Fibroblast of the aortic adventitia (primary cell): ENCODE measurements around the gene NXN. TPM values are rescaled to one million over a fixed set of nuclear protein-coding genes. Genes with fewer than 3 reads are reported as not detected.

Experiments used
- DNase-seq: peaks from one replicate; pipeline ENCODE4 v3.0.0-alpha.2; 2010; ENCODE audit warnings: low read depth
- H3K4me3 ChIP-seq: 2 replicates; pipeline ENCODE4 v1.5.1; 2011; ENCODE audit warnings: low read depth, mild to moderate bottlenecking, control low read depth, low read length, moderate library complexity
- total RNA-seq: library from RNA; depleted of rRNA; stranded (reverse); fragments of >200 nt; gene quantifications from 2 replicates; pipeline ENCODE4 v1.2.3, GENCODE V29; 2012; ENCODE audit warnings: low replicate concordance
- TF ChIP-seq, protein P1 (sequence below): IDR thresholded peaks from 2 replicates; pipeline ENCODE4 v1.5.1; 2011; ENCODE audit warnings: mild to moderate bottlenecking, low read length, control low read depth, inconsistent platforms; ENCODE audit not compliant: insufficient read depth

The NXN gene
- total RNA-seq, 1 donor = 18.1 TPM

- DNase-seq = no peak
- TF ChIP-seq, protein P1, sequence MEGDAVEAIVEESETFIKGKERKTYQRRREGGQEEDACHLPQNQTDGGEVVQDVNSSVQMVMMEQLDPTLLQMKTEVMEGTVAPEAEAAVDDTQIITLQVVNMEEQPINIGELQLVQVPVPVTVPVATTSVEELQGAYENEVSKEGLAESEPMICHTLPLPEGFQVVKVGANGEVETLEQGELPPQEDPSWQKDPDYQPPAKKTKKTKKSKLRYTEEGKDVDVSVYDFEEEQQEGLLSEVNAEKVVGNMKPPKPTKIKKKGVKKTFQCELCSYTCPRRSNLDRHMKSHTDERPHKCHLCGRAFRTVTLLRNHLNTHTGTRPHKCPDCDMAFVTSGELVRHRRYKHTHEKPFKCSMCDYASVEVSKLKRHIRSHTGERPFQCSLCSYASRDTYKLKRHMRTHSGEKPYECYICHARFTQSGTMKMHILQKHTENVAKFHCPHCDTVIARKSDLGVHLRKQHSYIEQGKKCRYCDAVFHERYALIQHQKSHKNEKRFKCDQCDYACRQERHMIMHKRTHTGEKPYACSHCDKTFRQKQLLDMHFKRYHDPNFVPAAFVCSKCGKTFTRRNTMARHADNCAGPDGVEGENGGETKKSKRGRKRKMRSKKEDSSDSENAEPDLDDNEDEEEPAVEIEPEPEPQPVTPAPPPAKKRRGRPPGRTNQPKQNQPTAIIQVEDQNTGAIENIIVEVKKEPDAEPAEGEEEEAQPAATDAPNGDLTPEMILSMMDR = no peak
Measured at GRCh38 chr17:798246-798645, 181.3 kb downstream of the NXN start.

DNA sequence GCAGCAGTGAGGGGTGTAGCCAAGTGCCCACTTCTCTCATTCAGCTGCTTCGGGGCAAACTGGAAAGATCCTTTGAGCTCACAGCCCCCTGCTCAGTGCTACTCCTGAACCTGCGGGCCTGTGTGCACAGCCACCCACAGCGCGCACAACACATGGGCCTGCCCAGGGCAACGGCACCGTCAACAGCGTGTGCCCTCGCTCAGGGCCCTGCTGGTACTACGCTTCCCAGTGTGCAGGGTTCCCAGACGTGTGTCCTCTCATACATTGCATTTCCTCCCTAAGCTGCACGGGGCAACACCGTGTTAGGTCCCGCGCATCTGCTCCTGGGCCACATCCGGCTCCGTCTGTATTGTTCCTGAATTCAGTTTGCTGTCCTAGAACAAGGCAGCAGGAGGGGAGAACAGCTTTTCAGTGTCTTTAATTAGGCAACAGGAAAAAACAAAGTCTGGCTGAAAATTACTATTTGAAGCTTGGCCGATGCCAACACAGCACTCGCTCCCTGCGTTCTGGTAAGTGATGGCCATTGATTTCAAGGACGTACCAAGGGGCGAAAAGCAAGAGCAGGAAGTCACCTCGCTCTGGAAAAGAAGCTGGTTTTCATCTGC, 182.2 kb downstream of the NXN start:
- H3K4me3 ChIP-seq = no peak overlapping the region
- TF ChIP-seq, protein P1 = no peak
- DNase-seq = no peak

More at GRCh38 chr17:798246-798645, 181.3 kb downstream of the NXN start:
- no peak overlapping the region for H3K4me3 ChIP-seq

DNA sequence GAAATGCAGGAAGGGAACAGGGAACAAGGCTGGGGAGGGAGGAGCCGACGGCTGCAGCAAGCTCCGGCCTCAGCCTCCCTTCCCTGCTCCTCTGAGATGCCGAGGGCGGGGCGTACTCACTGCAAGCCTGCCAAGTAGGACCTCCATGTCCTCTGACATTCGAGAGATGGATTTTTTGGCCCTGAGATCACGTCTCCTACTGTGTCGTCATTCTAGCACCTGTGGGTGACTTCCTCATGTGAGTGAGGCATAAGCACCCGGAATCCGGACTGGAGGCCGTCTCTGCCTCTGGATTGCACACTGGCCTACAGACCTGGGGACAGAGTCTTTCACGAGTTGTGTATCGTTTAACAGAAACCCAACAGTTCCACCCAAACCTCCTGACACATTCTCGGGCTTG, 183.0 kb downstream of the NXN start:
- TF ChIP-seq, protein P1 = no peak
- no peak for DNase-seq
- no peak overlapping the region for H3K4me3 ChIP-seq

DNA sequence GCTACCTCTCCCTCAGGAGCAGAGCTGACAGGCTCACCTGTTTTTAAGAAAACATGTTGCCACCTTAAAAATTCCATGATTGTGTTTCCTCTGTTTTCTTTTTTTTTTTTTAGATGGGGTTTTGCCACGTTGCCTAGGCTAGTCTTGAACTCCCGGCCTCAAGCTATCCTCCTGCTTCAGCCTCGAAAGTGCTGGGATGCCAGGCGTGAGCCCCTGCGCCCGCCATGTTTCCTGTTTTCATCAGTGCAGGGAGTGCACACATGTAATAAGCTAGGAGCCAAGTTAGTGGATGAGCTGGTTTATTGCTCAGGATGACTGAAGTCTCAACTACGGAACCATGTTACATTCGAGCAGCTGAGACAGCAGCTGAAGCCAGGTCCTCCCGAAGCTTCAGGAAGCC, 183.9 kb downstream of the NXN start:
- no peak for DNase-seq
- no peak overlapping the region for H3K4me3 ChIP-seq
- TF ChIP-seq, protein P1 = no peak

DNA sequence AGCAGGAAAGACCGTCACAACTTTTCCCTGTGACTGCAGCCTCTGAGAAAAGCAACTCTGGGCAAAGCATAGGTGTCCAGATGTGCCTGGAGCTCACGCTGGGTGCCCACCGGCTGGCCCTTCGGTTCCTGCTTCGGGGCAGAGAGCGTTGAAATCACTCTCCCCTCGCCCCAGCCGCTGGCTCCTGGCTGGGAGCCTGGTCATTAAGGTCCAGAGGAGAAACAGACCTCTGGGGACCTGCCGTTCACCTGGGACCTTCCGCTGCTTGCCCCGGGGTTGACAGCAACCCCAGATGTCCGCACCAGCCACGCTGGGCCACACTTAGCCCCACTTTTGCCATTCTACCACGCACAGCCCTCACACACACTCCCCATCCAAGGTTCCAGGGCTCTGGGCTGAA, 184.3 kb downstream of the NXN start:
- DNase-seq = no peak
- no peak overlapping the region for H3K4me3 ChIP-seq
- TF ChIP-seq, protein P1 = no peak

DNA sequence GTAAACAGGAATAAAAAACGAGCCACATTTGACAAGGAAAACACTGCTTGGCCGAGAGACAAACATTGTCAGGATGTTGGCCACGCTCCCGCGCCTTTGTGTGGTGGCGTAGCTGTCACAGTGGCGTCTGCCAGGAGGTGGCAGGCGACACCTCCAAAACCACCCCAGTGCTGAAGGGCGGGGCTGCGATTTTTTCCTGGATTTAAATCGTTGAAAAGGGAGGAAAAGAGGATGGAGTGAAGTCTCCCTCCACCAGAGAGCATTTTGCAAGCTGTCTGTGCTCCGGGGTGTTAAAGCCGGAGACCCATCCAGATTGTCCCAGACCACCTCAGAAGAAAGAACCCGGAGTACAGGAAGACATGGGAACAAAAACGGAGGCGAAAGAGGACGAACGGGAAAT, 184.7 kb downstream of the NXN start:
- peak; percentile 79 for DNase-seq
- TF ChIP-seq, protein P1 = peak; percentile 71
- H3K4me3 ChIP-seq = no peak overlapping the region

DNA sequence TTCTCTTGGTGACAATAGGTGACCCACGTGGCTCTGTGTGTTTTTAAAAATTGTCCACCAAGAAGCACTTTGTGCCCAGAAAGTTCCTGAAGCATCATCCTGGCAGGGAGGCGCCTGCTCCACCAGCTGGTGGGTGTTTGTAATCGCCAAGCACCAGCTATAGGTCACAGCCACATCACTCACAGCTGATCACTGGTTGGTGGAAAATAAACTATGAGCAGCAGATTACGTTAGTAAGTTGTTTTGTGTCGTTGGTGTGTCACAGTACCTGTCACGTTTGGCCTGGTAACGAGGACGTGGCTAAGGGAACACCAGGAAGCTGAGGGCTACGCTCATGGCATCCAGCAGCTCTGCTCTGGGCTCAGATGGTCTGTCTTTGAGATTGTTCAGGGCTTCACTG, 187.3 kb downstream of the NXN start:
- no peak for DNase-seq
- no peak overlapping the region for H3K4me3 ChIP-seq
- TF ChIP-seq, protein P1 = no peak
